Panc1 (cell line): Measurements from ENCODE around the gene CKM. TPM values are rescaled to one million over a fixed set of nuclear protein-coding genes. Genes with fewer than 3 reads are reported as not detected.

Experiments used
- ATAC-seq: fragments of 200-7000 bp; cut with Tn5 transposase; 2 replicates; pipeline ENCODE4 v1.9.1; 2020; ENCODE audit warnings: mild to moderate bottlenecking, moderate library complexity
- BruUV-seq: library from RNA; stranded (reverse); fragments of 400-500 nt; replicated peaks from 2 replicates; lab custom pipeline; 2021; lab: Mats Ljungman, UMichigan
- CTCF ChIA-PET: fragments of 300-600 bp; sonication (Branson Sonifier 250); formaldehyde crosslinking; loops from one replicate; lab custom pipeline; 2022; ENCODE audit warnings: antibody characterized with exemption; lab: Charles Lee
- POLR2A ChIA-PET: fragments of 300-600 bp; sonication (Branson Sonifier 250); formaldehyde crosslinking; loops from one replicate; lab custom pipeline; 2022; ENCODE audit warnings: antibody characterized with exemption; lab: Charles Lee
- DNase-seq: peaks from one replicate; pipeline ENCODE4 v3.0.0-alpha.2; 2010; ENCODE audit warnings: low read depth, low spot score
- H3K27ac ChIP-seq: 2 replicates; pipeline ENCODE4 v1.5.1; 2011; ENCODE audit warnings: mild to moderate bottlenecking, low read length, inconsistent platforms
- H3K27me3 ChIP-seq: fragments of 200-500 bp; sonication (Bioruptor generic); 2 replicates; pipeline ENCODE4 v1.6.0; 2014; ENCODE audit warnings: low read length, inconsistent platforms; ENCODE audit not compliant: control insufficient read depth, insufficient read depth
- H3K36me3 ChIP-seq: fragments of 200-500 bp; sonication (Bioruptor generic); 2 replicates; pipeline ENCODE4 v1.5.1; 2014; ENCODE audit warnings: inconsistent platforms, mild to moderate bottlenecking, low read length, moderate library complexity; ENCODE audit not compliant: control insufficient read depth, insufficient read depth
- H3K4me1 ChIP-seq: 2 replicates; pipeline ENCODE4 v1.5.1; 2011; ENCODE audit warnings: inconsistent platforms, mild to moderate bottlenecking, low read length, moderate library complexity; ENCODE audit not compliant: control insufficient read depth, insufficient read depth
- H3K4me3 ChIP-seq, 2 experiments: 2 replicates each; pipeline ENCODE4 v1.5.1; 2011 to 2012; ENCODE audit warnings: low read depth in 2 of 2, low read length in 2 of 2, mild to moderate bottlenecking in 2 of 2, inconsistent platforms in 1 of 2, moderate library complexity in 1 of 2
- H3K9me3 ChIP-seq: fragments of 200-500 bp; sonication (Bioruptor generic); 2 replicates; pipeline ENCODE4 v1.5.1; 2014; ENCODE audit warnings: low read depth, mild to moderate bottlenecking, inconsistent platforms, low read length, moderate library complexity; ENCODE audit not compliant: control insufficient read depth, insufficient read depth
- POLR2AphosphoS5 ChIP-seq: IDR thresholded peaks from 2 replicates; pipeline ENCODE4 v1.6.1; 2012; ENCODE audit warnings: mild to moderate bottlenecking, low read depth, low read length, moderate library complexity
- SIN3A ChIP-seq: IDR thresholded peaks from 2 replicates; pipeline ENCODE4 v1.6.1; 2012; ENCODE audit warnings: low read depth, mild to moderate bottlenecking, low read length, moderate library complexity, borderline replicate concordance; ENCODE audit not compliant: insufficient read depth
- TCF7L2 ChIP-seq: IDR thresholded peaks from 2 replicates; pipeline ENCODE4 v1.6.1; 2011; ENCODE audit warnings: mild to moderate bottlenecking, low read depth, low read length, inconsistent platforms
- in situ Hi-C: cut with HindIII; loops from 2 replicates; pipeline ENCODE4 v1.10.0; 2016; ENCODE audit warnings: low sequenced_read_pairs, low pct_unique_long_range_greater_than_20kb
- intact Hi-C: fragments of 100-400 bp; cut with micrococcal nuclease; formaldehyde crosslinking; loops from one replicate; pipeline ENCODE4 v1.10.0; 2022; ENCODE audit not compliant: unreplicated experiment
- total RNA-seq: library from RNA; stranded (reverse); gene quantifications from one replicate; pipeline ENCODE4 v1.2.1, GENCODE V29; 2021; ENCODE audit not compliant: unreplicated experiment
- TF ChIP-seq, protein P1 (sequence below): fragments of 450-650 bp; IDR thresholded peaks from 2 replicates; pipeline ENCODE4 v1.5.1; 2017; ENCODE audit warnings: mild to moderate bottlenecking
- TF ChIP-seq, protein P2 (sequence below), 2 experiments: IDR thresholded peaks; 2 replicates each; pipeline ENCODE4 v1.6.1; 2011 to 2012; ENCODE audit warnings: low read depth in 2 of 2, control low read depth in 1 of 2, low read length in 1 of 2, mild to moderate bottlenecking in 1 of 2, moderate library complexity in 1 of 2; ENCODE audit not compliant: insufficient read depth in 1 of 2

Gene CKM
- total RNA-seq, 1 experiment from 2014 or later = not detected

DNA sequence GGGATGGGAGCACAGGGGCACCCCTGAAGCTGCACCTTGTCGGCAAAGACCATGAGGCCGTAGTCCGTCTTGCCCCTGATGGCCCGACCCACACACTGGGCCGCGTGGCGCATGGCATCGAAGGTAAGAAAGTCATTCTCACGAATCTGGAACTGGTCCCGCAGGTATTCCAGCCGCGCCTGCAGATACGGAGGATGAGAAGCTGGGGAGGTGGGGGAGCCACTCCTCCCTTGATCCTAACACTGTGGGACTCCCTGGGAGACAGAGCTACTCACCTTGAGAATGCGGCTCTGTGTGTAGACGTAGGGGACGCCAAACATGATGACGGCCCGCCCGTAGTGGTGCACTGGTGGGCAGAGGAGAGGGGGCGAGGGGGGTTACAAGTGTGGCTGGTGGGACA is 29.8 kb upstream of the CKM start:
- Histone ChIP-seq H3K4me3 (no peak overlapping the region), H3K27ac (no peak overlapping the region), H3K4me1 (no peaks in the 10 kb centered on the region), H3K27me3 (no peaks in the 10 kb centered on the region), H3K36me3 (no peaks in the 10 kb centered on the region; the same call in 1 of the 2 replicates), H3K9me3 (no peaks in the 10 kb centered on the region)
- intact Hi-C loops (no loop called here), in situ Hi-C loops (no loop called here)
- no peak for DNase-seq
- CTCF ChIA-PET = no interaction called here
- no TSS peak for BruUV-seq
- POLR2A ChIA-PET = no interaction called here
- no peak for ATAC-seq
- TF ChIP-seq, protein P1, sequence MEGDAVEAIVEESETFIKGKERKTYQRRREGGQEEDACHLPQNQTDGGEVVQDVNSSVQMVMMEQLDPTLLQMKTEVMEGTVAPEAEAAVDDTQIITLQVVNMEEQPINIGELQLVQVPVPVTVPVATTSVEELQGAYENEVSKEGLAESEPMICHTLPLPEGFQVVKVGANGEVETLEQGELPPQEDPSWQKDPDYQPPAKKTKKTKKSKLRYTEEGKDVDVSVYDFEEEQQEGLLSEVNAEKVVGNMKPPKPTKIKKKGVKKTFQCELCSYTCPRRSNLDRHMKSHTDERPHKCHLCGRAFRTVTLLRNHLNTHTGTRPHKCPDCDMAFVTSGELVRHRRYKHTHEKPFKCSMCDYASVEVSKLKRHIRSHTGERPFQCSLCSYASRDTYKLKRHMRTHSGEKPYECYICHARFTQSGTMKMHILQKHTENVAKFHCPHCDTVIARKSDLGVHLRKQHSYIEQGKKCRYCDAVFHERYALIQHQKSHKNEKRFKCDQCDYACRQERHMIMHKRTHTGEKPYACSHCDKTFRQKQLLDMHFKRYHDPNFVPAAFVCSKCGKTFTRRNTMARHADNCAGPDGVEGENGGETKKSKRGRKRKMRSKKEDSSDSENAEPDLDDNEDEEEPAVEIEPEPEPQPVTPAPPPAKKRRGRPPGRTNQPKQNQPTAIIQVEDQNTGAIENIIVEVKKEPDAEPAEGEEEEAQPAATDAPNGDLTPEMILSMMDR = no peak
- TF ChIP-seq POLR2AphosphoS5 (no peak), TCF7L2 (no peak), SIN3A (no peak)
- TF ChIP-seq, protein P2, sequence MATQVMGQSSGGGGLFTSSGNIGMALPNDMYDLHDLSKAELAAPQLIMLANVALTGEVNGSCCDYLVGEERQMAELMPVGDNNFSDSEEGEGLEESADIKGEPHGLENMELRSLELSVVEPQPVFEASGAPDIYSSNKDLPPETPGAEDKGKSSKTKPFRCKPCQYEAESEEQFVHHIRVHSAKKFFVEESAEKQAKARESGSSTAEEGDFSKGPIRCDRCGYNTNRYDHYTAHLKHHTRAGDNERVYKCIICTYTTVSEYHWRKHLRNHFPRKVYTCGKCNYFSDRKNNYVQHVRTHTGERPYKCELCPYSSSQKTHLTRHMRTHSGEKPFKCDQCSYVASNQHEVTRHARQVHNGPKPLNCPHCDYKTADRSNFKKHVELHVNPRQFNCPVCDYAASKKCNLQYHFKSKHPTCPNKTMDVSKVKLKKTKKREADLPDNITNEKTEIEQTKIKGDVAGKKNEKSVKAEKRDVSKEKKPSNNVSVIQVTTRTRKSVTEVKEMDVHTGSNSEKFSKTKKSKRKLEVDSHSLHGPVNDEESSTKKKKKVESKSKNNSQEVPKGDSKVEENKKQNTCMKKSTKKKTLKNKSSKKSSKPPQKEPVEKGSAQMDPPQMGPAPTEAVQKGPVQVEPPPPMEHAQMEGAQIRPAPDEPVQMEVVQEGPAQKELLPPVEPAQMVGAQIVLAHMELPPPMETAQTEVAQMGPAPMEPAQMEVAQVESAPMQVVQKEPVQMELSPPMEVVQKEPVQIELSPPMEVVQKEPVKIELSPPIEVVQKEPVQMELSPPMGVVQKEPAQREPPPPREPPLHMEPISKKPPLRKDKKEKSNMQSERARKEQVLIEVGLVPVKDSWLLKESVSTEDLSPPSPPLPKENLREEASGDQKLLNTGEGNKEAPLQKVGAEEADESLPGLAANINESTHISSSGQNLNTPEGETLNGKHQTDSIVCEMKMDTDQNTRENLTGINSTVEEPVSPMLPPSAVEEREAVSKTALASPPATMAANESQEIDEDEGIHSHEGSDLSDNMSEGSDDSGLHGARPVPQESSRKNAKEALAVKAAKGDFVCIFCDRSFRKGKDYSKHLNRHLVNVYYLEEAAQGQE (IDR thresholded peaks at IDR 0.05; ENCODE audit: insufficient read depth in 1 of 2, low read depth in 2 of 2, low read length in 1 of 2) = no peak

DNA sequence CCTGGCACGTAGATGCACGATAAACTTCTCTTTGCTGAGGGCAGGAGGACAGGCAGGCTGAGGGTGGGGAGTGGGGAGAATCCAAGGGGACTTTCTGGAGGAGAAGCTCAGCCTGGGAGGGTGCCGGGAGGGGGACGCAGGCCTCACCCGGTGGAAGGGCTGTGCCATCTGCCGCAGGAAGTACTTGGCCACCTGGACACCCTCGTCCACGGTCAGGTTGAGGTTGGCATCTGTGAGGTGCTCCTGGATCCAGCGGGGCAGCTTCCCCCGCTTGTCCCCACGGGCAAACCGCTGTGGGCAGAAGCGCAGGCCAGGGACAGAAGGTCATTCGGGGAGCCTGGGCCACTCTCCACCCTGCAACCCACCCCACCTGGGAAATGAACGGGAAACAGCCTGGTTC is 29.4 kb upstream of the CKM start:
- in situ Hi-C loops = no loop called here
- H3K36me3 ChIP-seq = no peaks in the 10 kb centered on the region; the same call in 1 of the 2 replicates
- CTCF ChIA-PET = no interaction called here
- POLR2A ChIA-PET = no interaction called here
- DNase-seq = no peak
- H3K4me1 ChIP-seq = no peaks in the 10 kb centered on the region
- H3K27me3 ChIP-seq = no peaks in the 10 kb centered on the region
- no peaks in the 10 kb centered on the region for H3K9me3 ChIP-seq
- no peak for TF ChIP-seq POLR2AphosphoS5
- no peak for TF ChIP-seq SIN3A
- TF ChIP-seq, protein P2 (IDR thresholded peaks at IDR 0.05; ENCODE audit: insufficient read depth in 1 of 2, low read depth in 2 of 2, low read length in 1 of 2) = no peak
- TF ChIP-seq, protein P1 = no peak
- TF ChIP-seq TCF7L2 = no peak
- no peak for ATAC-seq
- H3K27ac ChIP-seq = no peak overlapping the region
- no peak overlapping the region for H3K4me3 ChIP-seq
- intact Hi-C loops = no loop called here
- BruUV-seq = no TSS peak
